GM21447 (cell line): ENCODE data around the gene AJM1.

Source experiments
- ATAC-seq: cut with Tn5 transposase; IDR thresholded peaks from one replicate; pipeline ENCODE4 v1.9.1; 2021; ENCODE audit not compliant: unreplicated experiment

The AJM1 gene

GRCh38 chr9:136853596-136854112, 11.4 kb downstream of the AJM1 start:
- no peak for ATAC-seq

GRCh38 chr9:136854113-136854841, 12.0 kb downstream of the AJM1 start:
- ATAC-seq = no peak

- no peak for ATAC-seq
Observed at GRCh38 chr9:136854842-136855460, 12.7 kb downstream of the AJM1 start.

- no peak for ATAC-seq
Observed at GRCh38 chr9:136855461-136856078, 13.3 kb downstream of the AJM1 start.

GRCh38 chr9:136856079-136856476, 13.8 kb downstream of the AJM1 start:
- no peak for ATAC-seq

- ATAC-seq = no peak
Observed at GRCh38 chr9:136856541-136857141, 14.4 kb downstream of the AJM1 start.

GRCh38 chr9:136857166-136857565, 14.9 kb downstream of the AJM1 start:
- ATAC-seq = no peak

- no peak for ATAC-seq
Observed at GRCh38 chr9:136857581-136858412, 15.5 kb downstream of the AJM1 start.

GRCh38 chr9:136858452-136858843, 16.2 kb downstream of the AJM1 start:
- ATAC-seq = no peak

- ATAC-seq = no peak
Observed at GRCh38 chr9:136858844-136859757, 16.8 kb downstream of the AJM1 start.

GRCh38 chr9:136860529-136860928, 18.3 kb downstream of the AJM1 start:
- no peak for ATAC-seq

GRCh38 chr9:136860933-136861873, 18.9 kb downstream of the AJM1 start:
- ATAC-seq = no peak

- no peak for ATAC-seq
Observed at GRCh38 chr9:136861874-136862457, 19.7 kb downstream of the AJM1 start.

GRCh38 chr9:136862849-136863622, 20.8 kb downstream of the AJM1 start:
- no peak for ATAC-seq

- no peak for ATAC-seq
Observed at GRCh38 chr9:136863623-136864273, 21.5 kb downstream of the AJM1 start.

GRCh38 chr9:136865041-136865767, 22.9 kb downstream of the AJM1 start:
- no peak for ATAC-seq
